ENCODE measurements around the gene PLPPR4.

The PLPPR4 gene

DNA sequence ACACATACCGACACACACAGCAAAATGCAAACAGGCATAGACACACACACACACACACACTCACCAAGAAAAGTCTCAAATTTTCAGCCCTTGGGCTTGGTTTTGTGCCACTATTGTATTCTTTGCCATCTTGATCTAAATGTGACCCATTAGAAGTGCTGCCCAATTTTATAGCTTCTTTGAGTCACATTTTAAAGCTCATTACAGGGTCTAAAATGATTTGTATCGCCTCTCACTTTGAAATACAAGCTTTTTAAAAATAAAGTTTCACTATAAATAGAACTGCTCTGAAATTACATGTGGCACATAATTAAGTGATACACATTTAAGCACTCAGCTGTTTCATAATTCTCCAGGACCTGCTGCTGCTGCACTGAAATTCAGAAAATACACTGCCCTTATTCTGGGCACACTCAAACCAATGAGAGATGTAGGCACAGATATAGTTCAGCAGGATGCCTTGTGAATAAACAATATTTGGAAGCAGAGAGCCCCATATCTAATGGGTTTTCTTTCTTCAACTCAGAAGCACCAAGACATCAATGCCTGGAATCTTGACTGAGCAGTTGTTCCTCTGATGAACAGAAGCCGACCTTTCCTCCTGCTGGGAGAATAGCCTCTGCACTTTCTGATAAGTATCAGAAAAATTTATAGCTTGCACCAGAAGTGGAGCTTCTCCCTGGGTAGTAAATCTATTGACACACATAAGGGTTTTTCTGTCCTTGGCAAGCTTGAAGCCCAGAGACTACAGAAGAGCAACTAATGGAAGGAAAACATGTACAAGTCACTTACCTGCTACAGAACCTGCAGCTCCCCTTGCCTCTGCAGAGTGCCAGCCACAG, 37.0 kb upstream of the PLPPR4 start:
- no peak for DNase-seq
- Histone ChIP-seq H3K4me1 (no peaks in the 10 kb centered on the region), H3K27ac (no peak overlapping the region), H3K36me3 (no peaks in the 10 kb centered on the region), H3K27me3 (no peaks in the 10 kb centered on the region), H3K4me3 (no peak overlapping the region), H3K9me3 (no peaks in the 10 kb centered on the region)
- no peak for TF ChIP-seq CTCF (IDR thresholded peaks at IDR 0.05)
- intact Hi-C loops (cut with DNase I; ENCODE audit: low total_unique reads) = no loop called here

DNA sequence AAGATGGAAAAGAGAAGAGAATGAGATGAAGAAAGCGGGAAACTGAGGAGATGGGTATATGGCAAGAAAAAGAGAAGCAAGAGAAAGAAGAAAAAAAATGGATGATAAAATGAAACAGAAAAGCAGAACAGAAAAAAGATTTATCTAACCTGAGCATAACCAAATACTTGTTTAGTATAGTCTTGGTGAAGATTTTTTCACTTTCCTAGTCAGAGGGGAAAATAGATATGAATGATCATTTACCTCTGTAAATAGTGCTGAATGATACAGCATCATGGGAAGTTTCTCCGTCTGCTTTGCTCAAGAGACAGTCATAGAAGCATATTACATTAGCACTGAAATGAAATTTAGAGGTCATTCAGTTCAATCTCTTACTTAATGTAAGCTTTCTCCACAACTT, 36.1 kb upstream of the PLPPR4 start:
- no peak for TF ChIP-seq CTCF (IDR thresholded peaks at IDR 0.05)
- DNase-seq = no peak

DNA sequence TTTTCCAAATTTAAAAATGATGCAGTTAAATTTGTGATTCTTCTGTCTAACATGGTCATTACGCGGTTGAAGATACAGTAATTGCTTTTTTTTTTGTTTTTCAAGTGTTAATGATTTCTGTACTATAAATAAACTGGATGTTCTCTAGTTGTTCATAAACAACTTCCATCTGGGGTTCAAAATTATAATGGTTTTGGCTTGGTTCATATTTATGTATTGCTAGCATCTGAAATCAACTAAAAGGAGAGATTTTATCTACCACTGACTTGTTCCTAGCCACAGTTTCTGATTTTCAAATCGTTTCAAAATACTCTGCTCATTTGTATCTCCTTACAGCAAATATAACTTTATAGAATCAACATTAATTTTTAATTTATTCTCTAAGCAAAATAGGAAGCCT, 35.2 kb upstream of the PLPPR4 start:
- Histone ChIP-seq H3K4me1 (no peaks in the 10 kb centered on the region), H3K4me3 (no peak overlapping the region), H3K27ac (no peak overlapping the region), H3K36me3 (no peaks in the 10 kb centered on the region), H3K9me3 (no peaks in the 10 kb centered on the region), H3K27me3 (no peaks in the 10 kb centered on the region)
- no peak for TF ChIP-seq CTCF (IDR thresholded peaks at IDR 0.05)
- DNase-seq = no peak
- intact Hi-C loops (cut with DNase I; ENCODE audit: low total_unique reads) = no loop called here

More for the DNA sequence above, 36.1 kb upstream of the PLPPR4 start:
- Histone ChIP-seq H3K36me3 (no peaks in the 10 kb centered on the region), H3K4me3 (no peak overlapping the region), H3K27me3 (no peaks in the 10 kb centered on the region), H3K9me3 (no peaks in the 10 kb centered on the region), H3K27ac (no peak overlapping the region), H3K4me1 (no peaks in the 10 kb centered on the region)
- intact Hi-C loops (cut with DNase I; ENCODE audit: low total_unique reads) = no loop called here

- TF ChIP-seq CTCF (IDR thresholded peaks at IDR 0.05) = no peak
- Histone ChIP-seq H3K4me1 (no peaks in the 10 kb centered on the region), H3K4me3 (no peak overlapping the region), H3K27ac (no peak overlapping the region), H3K27me3 (no peaks in the 10 kb centered on the region), H3K9me3 (no peaks in the 10 kb centered on the region), H3K36me3 (no peaks in the 10 kb centered on the region)
- intact Hi-C loops (cut with DNase I; ENCODE audit: low total_unique reads) = no loop called here
- DNase-seq = no peak
Observed at GRCh38 chr1:99230695-99231094, 33.6 kb upstream of the PLPPR4 start.

DNA sequence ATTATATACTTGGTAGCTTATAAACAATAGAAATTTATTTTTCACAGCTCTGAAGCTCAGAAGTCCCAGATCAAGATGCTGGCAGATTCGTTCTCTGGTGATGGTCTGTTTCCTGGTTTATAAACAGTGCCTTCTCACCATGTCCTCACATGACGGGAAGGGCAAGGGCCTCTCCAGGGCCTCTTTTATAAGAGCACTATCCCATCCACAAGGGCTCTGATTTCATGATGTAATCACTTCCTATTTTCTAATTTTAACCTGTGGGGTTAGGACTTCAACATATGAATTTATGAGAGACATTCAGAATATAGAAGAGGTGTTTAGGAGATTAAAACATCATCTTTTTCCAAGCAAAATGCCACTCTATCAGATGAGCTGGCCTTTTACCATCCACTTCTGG, 32.1 kb upstream of the PLPPR4 start:
- no peak for DNase-seq
- no peak for TF ChIP-seq CTCF (IDR thresholded peaks at IDR 0.05)
- Histone ChIP-seq H3K27me3 (no peaks in the 10 kb centered on the region), H3K36me3 (no peaks in the 10 kb centered on the region), H3K9me3 (no peaks in the 10 kb centered on the region), H3K27ac (no peak overlapping the region), H3K4me1 (no peaks in the 10 kb centered on the region), H3K4me3 (no peak overlapping the region)
- intact Hi-C loops (cut with DNase I; ENCODE audit: low total_unique reads) = no loop called here
